ENCODE measurements around the gene HECTD1.
"Not testable (repeated sequence)": the region's sequence is repeated elsewhere in the genome, so short reads cannot be mapped to it uniquely, and the experiment has no call there.

HECTD1 gene

DNA sequence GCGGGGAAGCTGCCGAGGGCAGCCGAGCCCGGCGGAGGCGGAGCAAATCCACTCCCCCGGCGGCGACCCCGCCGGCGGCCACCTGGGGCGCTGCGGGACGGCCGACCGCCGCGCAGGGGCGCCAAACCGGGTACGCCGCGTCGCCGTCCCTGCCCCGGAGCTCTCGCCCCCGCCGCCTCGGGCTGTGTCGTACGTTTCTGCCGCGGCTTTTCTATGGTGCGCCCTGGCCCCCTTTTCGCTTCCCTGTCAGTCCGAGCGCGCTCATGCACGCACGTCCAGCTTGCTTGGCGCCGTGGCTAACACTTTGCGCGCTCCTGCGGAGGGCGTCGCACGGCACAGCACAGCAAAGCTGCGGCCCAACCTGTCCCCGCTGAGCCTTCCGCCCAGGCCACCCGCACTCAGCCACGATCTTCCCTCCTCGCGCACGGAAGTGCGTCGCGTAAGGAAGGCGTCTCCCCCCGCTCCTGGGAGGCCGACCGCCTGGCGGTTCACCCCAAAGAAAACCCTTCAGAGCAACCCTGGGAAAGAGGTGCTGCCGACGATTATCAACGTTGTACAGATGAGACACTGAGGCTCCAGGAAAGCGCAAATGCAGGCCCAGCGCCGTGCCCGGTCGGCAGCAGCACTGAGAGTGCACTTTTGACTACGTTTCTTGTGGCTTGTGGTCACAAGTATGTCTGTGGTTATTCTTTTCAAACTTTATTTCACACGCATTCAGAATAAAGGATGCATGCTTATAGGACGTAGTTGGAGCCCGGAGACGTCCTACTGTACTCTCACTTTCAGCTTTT, at the start of gene HECTD1:
HECTD1 (minus strand) TSS at position 39 of the 791 bp plus-strand sequence. CDS start 1,857 bp downstream, outside the sequence.
- peak; percentile 54 to 60 for DNase-seq (ENCODE audit: low read depth in 2 of 2)

DNA sequence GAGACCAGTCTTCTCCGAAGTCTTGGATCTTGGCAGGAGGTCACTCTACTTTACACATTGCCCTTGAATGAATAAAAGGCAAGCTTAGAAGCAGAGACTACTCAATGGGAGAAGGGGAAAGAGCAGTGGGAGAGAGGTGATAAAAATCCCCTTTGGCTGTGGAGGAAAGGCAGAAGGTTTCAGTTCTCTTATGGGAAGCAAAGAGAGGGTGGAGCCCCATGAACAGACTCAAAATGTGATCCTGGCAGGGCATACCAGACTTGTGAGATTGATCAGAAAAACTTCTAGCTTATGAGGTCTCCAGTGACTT, 49.6 kb upstream of the HECTD1 start:
- DNase-seq (ENCODE audit: low read depth in 2 of 2): no peak

DNA sequence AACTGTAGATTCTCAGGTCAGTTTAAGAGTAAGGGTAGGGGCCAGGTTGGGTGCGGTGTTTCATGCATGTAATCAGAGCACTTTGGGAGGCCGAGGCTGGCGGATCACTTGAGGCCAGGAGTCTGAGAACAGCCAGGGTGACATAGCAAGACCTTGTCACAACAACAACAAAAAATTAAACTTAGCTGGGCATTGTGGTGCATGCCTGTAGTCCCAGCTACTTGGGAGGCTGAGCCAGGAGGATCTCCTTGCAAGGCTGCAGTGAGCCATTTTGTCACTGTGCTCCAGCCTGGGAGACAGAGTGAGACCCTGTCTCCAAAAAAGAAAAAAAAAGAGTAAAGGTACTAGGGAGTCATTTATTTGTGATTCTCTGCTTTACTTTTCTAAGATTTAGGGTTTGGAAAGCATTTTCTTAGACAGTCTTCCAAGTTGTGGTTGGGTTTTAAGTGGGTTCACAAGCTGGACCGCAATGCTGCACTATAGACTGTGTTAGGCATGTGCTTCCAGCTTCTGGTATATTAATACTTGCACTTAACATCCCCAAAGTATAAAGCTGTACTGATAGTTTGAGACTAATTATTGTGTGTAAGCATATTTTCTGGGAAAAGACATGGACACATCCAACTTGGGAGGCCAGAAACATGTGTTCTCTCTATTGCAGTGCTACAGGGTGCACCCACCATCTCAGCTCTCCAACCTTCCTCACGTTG, 49.1 kb upstream of the HECTD1 start:
- DNase-seq (ENCODE audit: low read depth in 2 of 2): no peak

- not testable (repeated sequence) for DNase-seq (ENCODE audit: low read depth in 2 of 2)
These were observed 48.3 kb upstream of the HECTD1 start for GRCh38 chr14:31255918-31256317.

GRCh38 chr14:31255286-31255685, 47.7 kb upstream of the HECTD1 start:
- DNase-seq (ENCODE audit: low read depth in 2 of 2): no peak

GRCh38 chr14:31253746-31254471, 46.3 kb upstream of the HECTD1 start:
- DNase-seq (ENCODE audit: low read depth in 2 of 2): no peak

DNA sequence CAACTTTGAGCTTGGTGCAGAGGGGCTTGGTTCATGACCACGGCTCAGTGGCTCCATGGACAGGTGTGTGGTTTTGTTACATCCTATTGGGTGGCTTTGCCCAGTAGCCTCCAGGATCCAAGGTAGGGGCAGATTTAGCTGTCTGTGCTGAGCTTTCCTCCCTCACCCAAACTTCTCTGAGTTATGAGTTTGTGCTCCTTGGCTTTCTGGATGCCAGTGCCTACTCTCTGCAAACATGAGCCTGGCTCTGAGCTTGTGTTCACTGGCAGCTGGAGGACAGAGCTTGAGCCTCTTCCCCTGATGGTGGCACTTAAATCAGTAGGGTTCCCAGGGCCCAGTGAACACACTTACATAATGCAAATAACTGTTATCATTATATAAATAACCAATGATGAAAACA, 45.3 kb upstream of the HECTD1 start:
- DNase-seq (ENCODE audit: low read depth in 2 of 2): no peak

DNA sequence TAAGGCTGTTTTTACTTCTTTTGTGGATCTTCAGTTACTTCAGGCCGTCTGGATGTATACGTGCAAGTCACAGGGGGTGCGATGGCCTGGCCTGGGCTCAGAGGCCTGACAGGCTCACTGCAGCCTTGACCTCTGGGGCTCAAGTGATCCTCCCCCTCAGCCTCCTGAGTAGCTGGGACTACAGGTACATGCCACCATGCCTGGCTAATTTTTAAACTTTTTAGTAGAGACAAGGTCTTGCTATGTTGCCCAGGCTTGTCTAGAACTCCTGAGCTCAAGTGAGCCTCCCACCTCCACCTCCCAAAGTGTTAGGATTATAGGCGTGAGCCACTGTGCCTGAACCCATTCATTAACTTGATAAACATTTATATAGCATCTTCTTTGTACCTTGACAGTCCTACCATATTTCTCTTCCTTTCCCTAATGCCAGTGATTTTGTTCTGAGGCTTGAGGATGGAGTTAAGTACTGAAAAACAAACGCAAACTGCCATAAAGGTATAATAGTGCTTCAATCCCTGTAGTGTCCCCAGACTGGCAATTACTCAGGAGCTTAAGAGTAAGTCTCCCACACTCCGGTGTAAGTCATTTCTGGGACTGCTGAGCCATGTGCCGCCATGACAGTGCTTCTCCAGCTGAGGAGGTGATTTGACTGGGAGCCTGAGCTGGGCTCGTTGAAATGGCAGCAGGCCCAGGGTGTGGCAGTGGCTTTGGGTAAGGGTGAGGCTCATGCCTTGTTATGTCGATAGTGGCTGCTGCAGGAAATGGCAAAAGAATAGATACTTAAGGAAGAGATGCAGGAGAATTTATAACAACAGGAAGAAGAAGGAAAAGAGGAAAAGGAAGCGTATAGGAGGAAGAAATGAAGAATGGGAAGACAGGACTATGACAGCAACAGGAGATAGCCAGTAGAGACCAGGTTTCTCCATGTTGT, 43.7 kb upstream of the HECTD1 start:
- DNase-seq (ENCODE audit: low read depth in 2 of 2): no peak

DNA sequence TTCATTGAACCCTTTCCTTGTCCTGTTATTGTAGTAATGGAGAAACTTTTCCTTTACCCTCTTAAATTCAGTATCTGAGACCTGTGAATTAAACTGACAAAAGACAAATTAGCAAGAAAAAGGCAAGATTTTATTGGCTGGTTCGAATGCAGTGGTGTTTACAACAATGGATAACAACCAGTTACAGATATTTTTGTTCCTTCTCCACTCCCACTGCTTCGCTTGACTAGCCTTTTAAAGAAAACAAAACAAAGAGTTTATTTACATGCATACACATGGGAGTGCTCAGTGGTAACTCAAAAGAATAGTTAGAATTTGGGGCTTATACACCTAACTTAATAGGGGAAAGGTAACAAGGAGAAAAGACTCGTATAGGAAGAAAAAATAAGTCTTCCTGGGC, 37.0 kb upstream of the HECTD1 start:
- DNase-seq (ENCODE audit: low read depth in 2 of 2): no peak

- DNase-seq (ENCODE audit: low read depth in 2 of 2): peak in 1 of 2 experiments; percentile 11
These were observed 36.3 kb upstream of the HECTD1 start for GRCh38 chr14:31243860-31244259.

DNA sequence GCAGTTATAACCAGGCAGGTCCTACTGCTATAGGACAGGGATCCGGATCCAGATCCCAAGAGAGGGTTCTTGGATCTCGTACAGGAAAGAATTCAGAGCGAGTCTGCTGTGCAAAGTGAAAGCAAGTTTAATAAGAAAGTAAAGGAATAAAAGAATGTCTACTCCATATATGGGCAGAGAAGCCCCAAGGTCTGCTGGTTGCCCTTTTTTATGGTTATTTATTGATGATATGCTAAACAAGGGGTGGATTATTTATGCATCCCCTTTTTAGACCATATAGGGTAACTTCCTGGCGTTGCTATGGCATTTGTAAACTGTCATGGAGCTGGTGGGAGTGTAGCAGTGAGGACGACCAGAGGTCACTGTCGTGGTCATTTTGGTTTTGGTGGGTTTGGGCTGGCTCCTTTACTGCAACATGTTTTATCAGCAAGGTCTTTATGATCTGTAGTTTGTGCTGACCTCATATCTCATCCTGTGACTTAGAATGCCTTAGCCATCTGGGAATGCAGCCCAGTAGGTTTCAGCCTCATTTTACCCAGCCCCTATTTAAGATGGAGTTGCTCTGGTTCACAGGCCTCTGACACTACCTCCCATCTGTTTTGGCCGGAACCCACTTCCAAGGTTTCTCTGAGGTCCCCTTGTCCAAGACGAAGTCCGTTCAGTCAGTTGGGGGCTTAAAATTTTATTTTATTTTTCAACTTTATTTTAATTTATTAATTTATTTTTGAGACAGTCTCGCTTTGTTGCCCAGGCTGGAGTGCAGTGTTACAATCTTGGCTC, 34.8 kb upstream of the HECTD1 start:
- not testable (repeated sequence) for DNase-seq (ENCODE audit: low read depth in 2 of 2)

DNA sequence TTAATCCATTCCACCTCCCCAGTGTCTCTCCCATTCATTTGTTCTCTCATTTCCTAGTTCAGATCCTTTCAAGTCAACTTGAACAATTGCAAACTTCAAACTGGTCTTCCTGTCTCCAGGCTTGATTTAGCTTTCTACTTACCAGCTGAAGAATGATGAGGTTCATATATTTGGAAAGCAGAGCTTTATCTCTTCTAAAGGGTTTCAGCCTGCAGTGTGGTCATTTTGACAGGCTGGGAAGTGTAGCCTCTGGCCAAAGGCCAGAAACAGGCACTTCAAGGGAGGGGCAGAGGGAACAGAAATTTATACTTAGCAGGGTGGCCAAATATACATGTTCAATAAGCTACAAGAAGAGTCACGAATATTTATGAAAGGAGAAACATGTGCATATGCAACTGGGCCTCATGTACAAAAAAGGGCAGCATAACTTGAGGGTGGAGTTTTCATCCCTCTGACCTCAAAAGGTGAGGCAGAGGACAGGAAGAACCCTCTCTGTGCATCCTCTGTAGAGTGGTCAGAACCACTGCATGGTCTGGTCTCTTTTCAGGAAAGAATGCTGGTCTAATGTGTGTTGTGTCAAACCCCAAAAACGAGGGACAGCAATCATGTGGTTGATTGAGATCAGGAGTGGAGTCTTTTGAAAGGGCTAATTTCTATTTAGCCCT, 34.0 kb upstream of the HECTD1 start:
- DNase-seq (ENCODE audit: low read depth in 2 of 2): no peak

DNA sequence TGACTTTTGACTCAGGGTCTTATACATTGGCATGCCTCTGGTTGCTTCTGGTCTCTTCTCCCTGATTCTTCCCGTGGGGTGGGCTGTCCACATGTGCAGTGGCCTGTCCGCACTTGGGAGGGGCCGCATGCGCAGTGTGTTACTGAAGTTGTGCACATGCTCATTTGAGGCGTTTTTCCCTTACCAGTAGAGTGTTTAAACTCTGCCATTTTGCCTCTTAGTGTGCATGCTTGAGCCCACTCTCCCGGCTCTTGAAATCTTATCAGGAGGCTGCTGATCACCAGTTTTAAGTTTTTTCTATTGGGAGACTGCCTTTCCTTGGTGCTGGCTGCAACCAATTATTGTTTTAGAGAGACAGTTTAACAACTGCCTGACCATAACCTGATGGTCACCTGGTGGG, 32.1 kb upstream of the HECTD1 start:
- no peak for DNase-seq (ENCODE audit: low read depth in 2 of 2)

GRCh38 chr14:31235462-31235861, 27.9 kb upstream of the HECTD1 start:
- DNase-seq (ENCODE audit: low read depth in 2 of 2): no peak

- DNase-seq (ENCODE audit: low read depth in 2 of 2): no peak
These were observed 24.5 kb upstream of the HECTD1 start for GRCh38 chr14:31232081-31232480.

DNA sequence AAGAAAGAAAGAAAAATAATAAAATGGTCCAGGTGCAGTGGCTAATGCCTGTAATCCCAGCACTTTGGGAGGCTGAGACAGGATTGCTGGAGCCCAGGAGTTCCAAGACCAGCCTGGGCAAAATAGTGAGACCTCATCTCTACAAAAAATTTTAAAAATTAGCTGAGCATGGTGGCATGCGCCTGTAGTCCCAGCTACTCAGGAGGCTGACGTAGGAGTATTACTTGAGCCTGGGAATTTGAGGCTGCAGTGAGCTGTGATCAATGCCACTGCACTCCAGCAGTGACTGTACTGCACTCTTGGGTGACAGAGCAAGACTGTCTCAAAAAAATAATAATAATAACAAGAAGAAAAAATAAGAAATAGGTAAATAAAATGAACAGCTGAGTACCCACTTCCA, 23.7 kb upstream of the HECTD1 start:
- not testable (repeated sequence) for DNase-seq (ENCODE audit: low read depth in 2 of 2)

DNA sequence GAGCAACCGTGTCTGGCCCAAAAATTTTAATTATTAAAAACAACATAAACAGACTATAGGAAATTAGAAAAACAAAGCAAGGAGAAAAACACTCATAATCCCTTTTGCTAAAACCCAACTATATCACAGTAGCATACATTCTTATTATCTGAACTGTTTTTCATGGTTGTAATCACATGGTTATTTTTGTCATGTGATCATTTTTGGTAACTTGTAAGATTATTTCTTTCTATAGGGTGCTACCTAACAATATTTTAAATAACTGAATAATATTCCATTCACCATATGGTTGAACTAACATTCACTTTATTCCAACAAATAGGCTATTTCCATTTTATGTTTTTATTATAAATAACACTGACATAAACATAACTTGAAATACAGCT, 23.0 kb upstream of the HECTD1 start:
- DNase-seq (ENCODE audit: low read depth in 2 of 2): no peak

GRCh38 chr14:31229638-31230572, 22.3 kb upstream of the HECTD1 start:
- no peak for DNase-seq (ENCODE audit: low read depth in 2 of 2)

- DNase-seq (ENCODE audit: low read depth in 2 of 2): no peak
These were observed 21.4 kb upstream of the HECTD1 start for GRCh38 chr14:31229009-31229408.

Measured in stimulated activated CD4-positive, alpha-beta T cell treated with anti-CD3 and anti-CD28 coated beads, Interleukin-12 subunit alpha, Interleukin-12 subunit beta, amount 100 ng/mL, for 24 hours (primary cell).